K562 (cell line): ENCODE results near the gene CKAP5. TPM values are rescaled to one million over a fixed set of nuclear protein-coding genes. Genes with fewer than 3 reads are reported as not detected.

ENCODE experiments used
- ATAC-seq: fragments of 200-7000 bp; cut with Tn5 transposase; 3 replicates; pipeline ENCODE4 v1.9.1; 2020; ENCODE audit warnings: moderate library complexity
- BruUV-seq: library from RNA; stranded (reverse); fragments of 400-500 nt; replicated peaks from 2 replicates; lab custom pipeline; 2021; lab: Mats Ljungman, UMichigan
- CTCF ChIA-PET: fragments of 300-600 bp; formaldehyde crosslinking; extraction: SDS; loops from one replicate; lab custom pipeline; 2021; ENCODE audit warnings: low intra/inter-chr PET ratio; lab: Yijun Ruan, JAX
- POLR2A ChIA-PET: fragments of 300-600, 350-650 bp; sonication (Branson Sonifier 250); formaldehyde crosslinking; extraction: SDS; loops from one replicate; lab custom pipeline; 2021; ENCODE audit warnings: antibody characterized with exemption, inconsistent platforms; lab: Yijun Ruan, JAX
- DNase-seq, 4 experiments: peaks; one replicate each; pipeline versions ENCODE4 v3.0.0 to v3.0.0-alpha.2; 2011 to 2018; ENCODE audit warnings: low spot score in 3 of 4, mixed read lengths in 3 of 4; ENCODE audit errors: extremely low read depth in 1 of 4
- FAIRE-seq: peaks from 2 replicates; lab custom pipeline; 2011; peaks lifted over from hg19 to GRCh38; lab: Jason Lieb, UNC
- H2AFZ ChIP-seq: 2 replicates; pipeline ENCODE4 v1.6.0; 2011; ENCODE audit warnings: low read depth, low read length, control low read depth, inconsistent platforms
- H3K27ac ChIP-seq: fragments of 200-600 bp; 3 replicates; pipeline ENCODE4 v1.8.0; 2011; ENCODE audit warnings: low read depth, mild to moderate bottlenecking, control low read depth, inconsistent platforms, low read length, moderate library complexity, mixed read lengths; ENCODE audit errors: extremely low read depth
- H3K27me3 ChIP-seq, 2 experiments: fragments of 300-600 bp in 1 of 2; 2 replicates in 1 of 2; 3 replicates in 1 of 2; pipeline versions ENCODE4 v1.6.0 to v1.8.0; 2011; ENCODE audit warnings: inconsistent platforms in 2 of 2, low read length in 2 of 2, mild to moderate bottlenecking in 1 of 2, mixed read lengths in 1 of 2, moderate library complexity in 1 of 2; ENCODE audit not compliant: control insufficient read depth in 2 of 2, insufficient read depth in 2 of 2
- H3K36me3 ChIP-seq: fragments of 300-600 bp; 3 replicates; pipeline ENCODE4 v1.8.0; 2011; ENCODE audit warnings: mild to moderate bottlenecking, low read length, inconsistent platforms; ENCODE audit not compliant: control insufficient read depth, insufficient read depth
- H3K4me1 ChIP-seq, 2 experiments: fragments of 200-600 bp in 1 of 2; replicated peaks in 1 of 2; 2 replicates in 1 of 2; 3 replicates in 1 of 2; pipeline versions ENCODE4 v1.5.1 to v1.8.0; 2011; ENCODE audit warnings: inconsistent platforms in 2 of 2, low read length in 2 of 2, mild to moderate bottlenecking in 1 of 2, mixed read lengths in 1 of 2, moderate library complexity in 1 of 2; ENCODE audit not compliant: control insufficient read depth in 2 of 2, insufficient read depth in 2 of 2
- H3K4me2 ChIP-seq: 2 replicates; pipeline ENCODE4 v1.6.1; 2011; ENCODE audit warnings: low read length, control low read depth, inconsistent platforms, mixed read lengths; ENCODE audit not compliant: insufficient read depth
- H3K4me3 ChIP-seq: fragments of 200-600 bp; sonication (generic), shearing (Covaris generic); 2 replicates; pipeline ENCODE4 v1.5.1; 2016; ENCODE audit warnings: control low read depth, inconsistent platforms
- H3K79me2 ChIP-seq: fragments of 200-600 bp; 3 replicates; pipeline ENCODE4 v1.8.0; 2011; ENCODE audit warnings: low read length, inconsistent platforms; ENCODE audit not compliant: control insufficient read depth, insufficient read depth
- H3K9ac ChIP-seq, 2 experiments: 2 replicates each; pipeline versions ENCODE4 v1.6.0 to v1.6.1; 2011; ENCODE audit warnings: low read depth in 2 of 2, low read length in 2 of 2, control low read depth in 1 of 2, inconsistent platforms in 1 of 2, mild to moderate bottlenecking in 1 of 2, mixed read lengths in 1 of 2; ENCODE audit not compliant: insufficient read depth in 1 of 2
- H3K9me1 ChIP-seq: one replicate; pipeline ENCODE4 v1.6.0; 2011; ENCODE audit warnings: inconsistent platforms, mild to moderate bottlenecking, low read length, moderate library complexity; ENCODE audit not compliant: control insufficient read depth, insufficient read depth
- H3K9me3 ChIP-seq: replicated peaks from 2 replicates; pipeline ENCODE4 v1.5.1; 2011; ENCODE audit warnings: low read depth, low read length, inconsistent platforms; ENCODE audit not compliant: control insufficient read depth, insufficient read depth
- H4K20me1 ChIP-seq: replicated peaks from 2 replicates; pipeline ENCODE4 v1.6.1; 2011; ENCODE audit warnings: low read length, inconsistent platforms, mixed read lengths; ENCODE audit not compliant: control insufficient read depth, insufficient read depth
- CHD4 ChIP-seq: fragments of 200-600 bp; sonication (generic); IDR thresholded peaks from 3 replicates; pipeline ENCODE4 v1.6.1; 2012; ENCODE audit warnings: low read depth, mild to moderate bottlenecking, mixed read lengths, low read length, inconsistent platforms; ENCODE audit not compliant: insufficient read depth, insufficient replicate concordance, poor library complexity, severe bottlenecking
- ETV1 ChIP-seq: fragments of 450-650 bp; conservative IDR thresholded peaks from 2 replicates; pipeline ENCODE4 v1.6.1; 2016; ENCODE audit warnings: missing genetic modification characterization, control low read depth, low read depth, missing compliant biosample characterization
- FOSL1 ChIP-seq: fragments of 200-800 bp; sonication (Bioruptor generic); conservative IDR thresholded peaks from 2 replicates; pipeline ENCODE4 v1.6.1; 2016; ENCODE audit warnings: missing genetic modification characterization, missing compliant biosample characterization
- KDM4B ChIP-seq, 2 experiments: fragments of 450-650 bp in 1 of 2; sonication (generic) in 1 of 2; IDR thresholded peaks; 2 replicates each; pipeline ENCODE4 v1.6.1; 2016 to 2017; ENCODE audit warnings: borderline replicate concordance in 2 of 2, antibody characterized with exemption in 1 of 2, low read depth in 1 of 2, mild to moderate bottlenecking in 1 of 2
- SOX6 ChIP-seq: fragments of 450-650 bp; IDR thresholded peaks from 2 replicates; pipeline ENCODE4 v1.6.1; 2014; ENCODE audit warnings: mild to moderate bottlenecking
- YBX1 ChIP-seq: fragments of 450-650 bp; IDR thresholded peaks from 2 replicates; pipeline ENCODE4 v1.7.1; 2016; ENCODE audit warnings: mild to moderate bottlenecking
- ZNF232 ChIP-seq: sonication (generic); formaldehyde crosslinking; IDR thresholded peaks from 2 replicates; pipeline ENCODE4 v1.8.0; 2022; ENCODE audit warnings: mild to moderate bottlenecking, missing genetic modification reagents
- ZNF644 ChIP-seq: fragments of 200-800 bp; sonication (Bioruptor generic); IDR thresholded peaks from 2 replicates; pipeline ENCODE4 v1.6.1; 2016; ENCODE audit warnings: low read depth, missing genetic modification characterization, missing compliant biosample characterization
- WGBS: fragments of 100-300 bp; shearing (Covaris generic); methylation state at CpG from one replicate; pipeline ENCODE4 v1.1.6; 2016; ENCODE audit warnings: low coverage, mixed read lengths; ENCODE audit not compliant: insufficient coverage; ENCODE audit errors: missing lambda C conversion rate; 5-methylcytosine and 5-hydroxymethylcytosine counted together
- in situ Hi-C: fragments of 300-500 bp; cut with MboI; formaldehyde crosslinking; loops from 4 replicates; pipeline ENCODE4 v1.15.0; 2018; ENCODE audit warnings: inconsistent platforms, mixed read lengths
- intact Hi-C: fragments of 100-400 bp; cut with micrococcal nuclease; formaldehyde crosslinking; loops from 2 replicates; pipeline ENCODE4 v1.14.2; 2022
- polyA plus RNA-seq, 8 experiments: library from polyadenylated mRNA; depleted of rRNA in 4 of 8; stranded (reverse) in 5 of 8; unstranded in 3 of 8; fragments of >200 nt; fragmentation: Nextera tagmentation in 2 of 8; fragmentation: Illumina TruSeq in 1 of 8; extraction: Ambion mirVana in 2 of 8; extraction: Trizol in 1 of 8; gene quantifications; 2 replicates each; pipeline versions ENCODE4 v1.2.1 to v1.2.3, GENCODE V29; 2011 to 2014; ENCODE audit warnings: inconsistent platforms in 1 of 8, missing spikeins in 1 of 8
- total RNA-seq, 7 experiments: library from RNA; depleted of rRNA in 6 of 7; stranded (reverse); fragments of >200 nt in 6 of 7; fragmentation: Illumina TruSeq in 2 of 7; extraction: Trizol in 2 of 7; gene quantifications; 2 replicates each; pipeline versions ENCODE4 v1.2.1 to v1.2.3, GENCODE V29; 2011 to 2021; ENCODE audit warnings: low replicate concordance in 1 of 7
- TF ChIP-seq, protein P1 (sequence below): fragments of 450-650 bp; conservative IDR thresholded peaks from 2 replicates; pipeline ENCODE4 v1.6.1; 2016; ENCODE audit warnings: missing genetic modification characterization, low read depth, mild to moderate bottlenecking, control low read depth, missing compliant biosample characterization
- TF ChIP-seq, protein P2 (sequence below): fragments of 250-450 bp; sonication (Bioruptor Pico); IDR thresholded peaks from 2 replicates; pipeline ENCODE4 v1.8.0; 2022; ENCODE audit warnings: inconsistent platforms
- TF ChIP-seq, protein P3 (sequence below), 2 experiments: IDR thresholded peaks in 1 of 2; conservative IDR thresholded peaks in 1 of 2; 2 replicates each; pipeline ENCODE4 v1.6.1; 2016; ENCODE audit warnings: low read depth in 2 of 2, mild to moderate bottlenecking in 1 of 2, missing compliant biosample characterization in 1 of 2, missing genetic modification characterization in 1 of 2, moderate library complexity in 1 of 2

CKAP5 gene
- total and polyA plus RNA-seq, 9 of the 15 experiments (the other 6 are each of a cell fraction or from before 2014, with no cell fraction given) = 60.1 to 239 (median 139) TPM

DNA sequence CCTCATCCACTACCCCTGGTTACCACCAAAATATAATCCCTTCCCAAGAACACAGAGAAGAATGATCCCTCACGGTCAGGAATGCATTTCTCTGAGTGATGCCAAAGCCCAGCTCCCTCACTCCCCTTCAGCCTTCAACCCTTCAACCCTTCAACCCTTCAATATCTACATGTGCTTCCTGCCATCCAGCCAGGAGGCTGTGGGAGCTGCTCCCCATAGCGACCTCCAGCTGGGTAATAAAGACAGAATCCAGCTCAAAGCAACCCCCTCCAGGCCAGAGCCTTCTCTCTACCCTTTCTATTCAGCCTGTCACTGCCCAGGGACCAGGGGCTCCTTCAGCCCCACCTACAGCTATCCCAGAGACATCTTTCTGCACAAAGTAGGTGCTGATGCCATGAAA, 148.4 kb downstream of the CKAP5 start:
- H3K9ac ChIP-seq = peak overlapping the region in 1 of 2 experiments; percentile 80; a peak in 1 of 4 replicates
- no peak overlapping the region for H3K4me3 ChIP-seq
- POLR2A ChIA-PET = interaction anchor here (0.8 to 1.8 kb wide), 3 partner anchors 11 to 111 kb away, joined by 3 to 4 read pairs (median 4); no protein-coding TSS in a partner anchor
- BruUV-seq = no TSS peak
- H4K20me1 ChIP-seq = no peaks in the 10 kb centered on the region
- H3K4me1 ChIP-seq = peaks cover 24 to 37% of the 10 kb centered on the region in 2 experiments
- TF ChIP-seq CHD4 (no peak), YBX1 (no peak), SOX6 (no peak), ZNF232 (no peak), KDM4B (IDR thresholded peaks at IDR 0.05; ENCODE audit: borderline replicate concordance in 2 of 2, low read depth in 1 of 2) (no peak), FOSL1 (tag) (no peak), ZNF644 (tag) (no peak), ETV1 (no peak)
- TF ChIP-seq, protein P1, sequence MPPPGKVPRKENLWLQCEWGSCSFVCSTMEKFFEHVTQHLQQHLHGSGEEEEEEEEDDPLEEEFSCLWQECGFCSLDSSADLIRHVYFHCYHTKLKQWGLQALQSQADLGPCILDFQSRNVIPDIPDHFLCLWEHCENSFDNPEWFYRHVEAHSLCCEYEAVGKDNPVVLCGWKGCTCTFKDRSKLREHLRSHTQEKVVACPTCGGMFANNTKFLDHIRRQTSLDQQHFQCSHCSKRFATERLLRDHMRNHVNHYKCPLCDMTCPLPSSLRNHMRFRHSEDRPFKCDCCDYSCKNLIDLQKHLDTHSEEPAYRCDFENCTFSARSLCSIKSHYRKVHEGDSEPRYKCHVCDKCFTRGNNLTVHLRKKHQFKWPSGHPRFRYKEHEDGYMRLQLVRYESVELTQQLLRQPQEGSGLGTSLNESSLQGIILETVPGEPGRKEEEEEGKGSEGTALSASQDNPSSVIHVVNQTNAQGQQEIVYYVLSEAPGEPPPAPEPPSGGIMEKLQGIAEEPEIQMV (tag) = no peak
- TF ChIP-seq, protein P2, sequence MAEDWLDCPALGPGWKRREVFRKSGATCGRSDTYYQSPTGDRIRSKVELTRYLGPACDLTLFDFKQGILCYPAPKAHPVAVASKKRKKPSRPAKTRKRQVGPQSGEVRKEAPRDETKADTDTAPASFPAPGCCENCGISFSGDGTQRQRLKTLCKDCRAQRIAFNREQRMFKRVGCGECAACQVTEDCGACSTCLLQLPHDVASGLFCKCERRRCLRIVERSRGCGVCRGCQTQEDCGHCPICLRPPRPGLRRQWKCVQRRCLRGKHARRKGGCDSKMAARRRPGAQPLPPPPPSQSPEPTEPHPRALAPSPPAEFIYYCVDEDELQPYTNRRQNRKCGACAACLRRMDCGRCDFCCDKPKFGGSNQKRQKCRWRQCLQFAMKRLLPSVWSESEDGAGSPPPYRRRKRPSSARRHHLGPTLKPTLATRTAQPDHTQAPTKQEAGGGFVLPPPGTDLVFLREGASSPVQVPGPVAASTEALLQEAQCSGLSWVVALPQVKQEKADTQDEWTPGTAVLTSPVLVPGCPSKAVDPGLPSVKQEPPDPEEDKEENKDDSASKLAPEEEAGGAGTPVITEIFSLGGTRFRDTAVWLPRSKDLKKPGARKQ = no peak
- TF ChIP-seq, protein P3, sequence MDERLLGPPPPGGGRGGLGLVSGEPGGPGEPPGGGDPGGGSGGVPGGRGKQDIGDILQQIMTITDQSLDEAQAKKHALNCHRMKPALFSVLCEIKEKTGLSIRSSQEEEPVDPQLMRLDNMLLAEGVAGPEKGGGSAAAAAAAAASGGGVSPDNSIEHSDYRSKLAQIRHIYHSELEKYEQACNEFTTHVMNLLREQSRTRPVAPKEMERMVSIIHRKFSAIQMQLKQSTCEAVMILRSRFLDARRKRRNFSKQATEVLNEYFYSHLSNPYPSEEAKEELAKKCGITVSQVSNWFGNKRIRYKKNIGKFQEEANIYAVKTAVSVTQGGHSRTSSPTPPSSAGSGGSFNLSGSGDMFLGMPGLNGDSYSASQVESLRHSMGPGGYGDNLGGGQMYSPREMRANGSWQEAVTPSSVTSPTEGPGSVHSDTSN (CRISPR knock-in tag; IDR thresholded peaks at IDR 0.05; ENCODE audit: low read depth) = no peak
- TF ChIP-seq, protein P3 (tag; conservative IDR thresholded peaks at IDR 0.05; ENCODE audit: low read depth) = no peak
- no peaks in the 10 kb centered on the region for H3K27me3 ChIP-seq
- no peak overlapping the region for H3K27ac ChIP-seq
- no peaks in the 10 kb centered on the region for H3K9me3 ChIP-seq
- DNase-seq (no peak), ATAC-seq (no peak), FAIRE-seq (no peak)
- H3K4me2 ChIP-seq = no peak overlapping the region
- H3K9me1 ChIP-seq = no peaks in the 10 kb centered on the region
- intact Hi-C loops (no loop called here), in situ Hi-C loops (no loop called here)
- H2AFZ ChIP-seq = no peak overlapping the region
- CTCF ChIA-PET = no interaction called here
- peaks cover 42% of the 10 kb centered on the region for H3K79me2 ChIP-seq
- peaks cover 38% of the 10 kb centered on the region for H3K36me3 ChIP-seq
- WGBS = 39% methylated on average over 2 of the region's 2 CpGs
